Measurements from ENCODE around the gene AMHR2.

Gene AMHR2

GRCh38 chr12:53472056-53472582 is 48.5 kb downstream of the AMHR2 start:
- DNase-seq = no peak
- in situ Hi-C loops (cut with MboI; ENCODE audit: low pct_unique_long_range_greater_than_20kb, low sequenced_read_pairs) = no loop called here

DNA sequence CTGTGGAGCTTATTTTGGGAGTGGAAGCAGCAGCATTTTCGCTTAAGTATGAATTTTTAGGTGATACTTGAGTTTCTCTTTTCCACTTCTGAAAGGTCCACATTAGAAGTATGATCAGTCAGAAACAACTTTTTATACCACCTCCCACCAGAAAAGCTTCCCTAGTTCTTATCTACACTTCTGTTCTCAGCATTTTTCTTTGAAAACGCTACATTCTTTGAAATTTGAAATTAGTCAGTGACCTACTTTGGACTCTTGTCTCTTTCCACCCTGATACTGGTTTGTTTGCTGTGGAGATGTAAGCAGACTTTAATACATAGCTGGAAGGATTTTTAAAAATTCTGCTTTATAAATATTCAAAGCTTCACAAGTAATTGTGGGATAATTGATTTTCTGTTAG is 50.4 kb downstream of the AMHR2 start:
- in situ Hi-C loops (cut with MboI; ENCODE audit: low pct_unique_long_range_greater_than_20kb, low sequenced_read_pairs) = no loop called here
- DNase-seq = no peak

GRCh38 chr12:53474819-53475218 is 51.2 kb downstream of the AMHR2 start:
- in situ Hi-C loops (cut with MboI; ENCODE audit: low pct_unique_long_range_greater_than_20kb, low sequenced_read_pairs) = no loop called here
- DNase-seq = no peak

DNA sequence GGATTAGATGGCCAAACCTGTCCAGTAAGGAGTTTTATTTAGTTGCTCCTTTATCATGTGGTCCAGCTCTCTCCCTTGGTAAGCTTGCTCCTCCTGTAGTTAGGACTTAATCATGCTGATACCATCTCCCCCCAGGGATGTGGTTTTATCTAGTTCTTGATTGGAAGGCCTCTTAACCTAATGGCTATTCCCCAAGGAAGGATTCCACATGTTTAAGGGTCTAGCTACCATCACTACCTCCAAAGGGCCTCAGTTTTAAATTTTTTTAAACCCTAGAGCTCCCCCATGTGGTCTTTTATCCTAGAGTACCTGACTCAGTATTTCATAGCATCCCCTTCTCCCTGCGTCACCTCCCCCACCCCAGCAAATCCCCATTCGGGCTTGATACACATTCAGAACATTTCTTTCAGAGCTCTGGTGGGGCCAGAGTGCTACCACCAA is 53.1 kb downstream of the AMHR2 start:
- in situ Hi-C loops (cut with MboI; ENCODE audit: low pct_unique_long_range_greater_than_20kb, low sequenced_read_pairs) = no loop called here
- peak; percentile 65 for DNase-seq

DNA sequence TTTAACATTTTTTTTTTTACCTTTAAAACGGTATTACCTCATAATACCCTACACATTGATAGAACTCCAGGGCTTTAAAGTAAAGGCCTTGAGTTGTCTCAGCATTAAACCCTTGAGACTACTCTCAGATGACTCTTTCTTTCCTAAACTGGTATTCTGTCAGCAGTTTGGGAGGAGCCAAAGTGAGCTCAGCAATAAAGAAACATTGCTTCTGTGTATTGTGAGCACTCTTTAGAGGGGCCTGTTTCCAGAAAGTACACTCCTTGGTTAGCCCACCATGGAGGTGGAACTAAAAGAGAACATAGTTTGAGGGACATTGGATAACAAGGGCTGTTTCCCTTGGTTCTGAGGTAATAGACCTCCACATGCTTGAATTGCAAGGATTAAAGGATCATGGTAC is 55.2 kb downstream of the AMHR2 start:
- DNase-seq = no peak
- in situ Hi-C loops (cut with MboI; ENCODE audit: low pct_unique_long_range_greater_than_20kb, low sequenced_read_pairs) = no loop called here

- DNase-seq = no peak
- in situ Hi-C loops (cut with MboI; ENCODE audit: low pct_unique_long_range_greater_than_20kb, low sequenced_read_pairs) = no loop called here
These were observed 55.7 kb downstream of the AMHR2 start for GRCh38 chr12:53479331-53479730.

GRCh38 chr12:53480491-53481442 is 57.1 kb downstream of the AMHR2 start:
- DNase-seq = no peak
- in situ Hi-C loops (cut with MboI; ENCODE audit: low pct_unique_long_range_greater_than_20kb, low sequenced_read_pairs) = no loop called here
